ENCODE results near the gene MOCS3. TPM values are rescaled to one million over a fixed set of nuclear protein-coding genes. Genes with fewer than 3 reads are reported as not detected.

MOCS3 gene
- total RNA-seq, 1 donor from 2014 or later = 5.6 TPM

DNA sequence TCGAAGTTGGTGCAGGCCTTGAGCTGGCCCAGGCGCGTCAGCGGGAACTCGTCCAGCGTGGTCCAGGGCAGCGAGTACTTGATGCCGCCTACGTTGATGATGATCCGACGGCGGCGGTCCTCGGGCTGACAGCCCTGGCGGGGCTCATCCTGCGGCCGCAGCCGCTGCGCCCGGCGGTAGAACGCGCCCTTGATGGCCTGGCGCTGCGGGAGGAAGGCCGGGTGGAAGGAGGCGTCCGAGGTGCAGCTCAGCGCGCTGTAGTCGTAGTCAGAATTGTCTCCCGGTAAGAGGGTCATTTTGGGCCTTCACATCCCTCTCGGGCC is 51.4 kb downstream of the MOCS3 start:
- Histone ChIP-seq H3K4me1 (peaks cover 19% of the 10 kb centered on the region), H3K4me3 (no peak overlapping the region), H2AFZ (replicated peaks) (no peak overlapping the region), H3F3A (ENCODE audit: low read depth) (peaks cover 4% of the 10 kb centered on the region), H3K4me2 (no peak overlapping the region), H4K20me1 (ENCODE audit: low read depth) (no peaks in the 10 kb centered on the region), H3K27ac (no peak overlapping the region), H3K9me3 (ENCODE audit: low read depth) (no peaks in the 10 kb centered on the region), H3K79me2 (ENCODE audit: low read depth) (no peaks in the 10 kb centered on the region), H3K27me3 (no peaks in the 10 kb centered on the region), H3K9ac (no peak overlapping the region), H3K36me3 (no peaks in the 10 kb centered on the region)
- no peak for TF ChIP-seq EZH2 (IDR thresholded peaks at IDR 0.05)
- no peak for DNase-seq (ENCODE audit: low spot score)
- Mint-ChIP-seq H3K27ac (no peak overlapping the region), H3K9me3 (no peaks in the 10 kb centered on the region), H3K4me1 (peaks cover 25% of the 10 kb centered on the region), H3K4me3 (no peak overlapping the region), H3K36me3 (peaks cover 8% of the 10 kb centered on the region), H3K27me3 (ENCODE audit: insufficient read depth, low read depth) (peaks cover 2% of the 10 kb centered on the region)

DNA sequence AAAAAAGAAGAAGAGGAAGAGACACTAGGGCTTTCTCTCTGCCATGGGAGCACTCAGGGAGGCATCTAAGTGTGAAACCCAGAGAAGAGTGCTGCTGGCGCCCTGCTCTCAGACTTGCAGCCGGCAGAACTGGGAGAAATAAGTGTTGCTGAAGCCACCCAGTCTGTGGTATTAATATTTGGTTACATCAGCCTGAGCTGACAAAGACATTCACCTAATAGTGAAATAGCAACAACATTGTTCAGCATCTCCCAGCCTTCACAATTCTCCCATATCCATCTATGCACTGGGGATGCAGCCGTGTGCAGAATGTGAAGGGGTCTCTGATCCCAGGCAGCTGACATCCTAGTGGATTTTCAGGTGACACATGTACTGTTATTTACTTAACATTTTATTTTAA is 52.3 kb downstream of the MOCS3 start:
- Mint-ChIP-seq H3K27me3 (ENCODE audit: insufficient read depth, low read depth) (peaks cover 2% of the 10 kb centered on the region), H3K4me1 (peaks cover 25% of the 10 kb centered on the region), H3K4me3 (no peak overlapping the region), H3K9me3 (no peaks in the 10 kb centered on the region), H3K27ac (no peak overlapping the region), H3K36me3 (peaks cover 3% of the 10 kb centered on the region)
- TF ChIP-seq, protein P1, sequence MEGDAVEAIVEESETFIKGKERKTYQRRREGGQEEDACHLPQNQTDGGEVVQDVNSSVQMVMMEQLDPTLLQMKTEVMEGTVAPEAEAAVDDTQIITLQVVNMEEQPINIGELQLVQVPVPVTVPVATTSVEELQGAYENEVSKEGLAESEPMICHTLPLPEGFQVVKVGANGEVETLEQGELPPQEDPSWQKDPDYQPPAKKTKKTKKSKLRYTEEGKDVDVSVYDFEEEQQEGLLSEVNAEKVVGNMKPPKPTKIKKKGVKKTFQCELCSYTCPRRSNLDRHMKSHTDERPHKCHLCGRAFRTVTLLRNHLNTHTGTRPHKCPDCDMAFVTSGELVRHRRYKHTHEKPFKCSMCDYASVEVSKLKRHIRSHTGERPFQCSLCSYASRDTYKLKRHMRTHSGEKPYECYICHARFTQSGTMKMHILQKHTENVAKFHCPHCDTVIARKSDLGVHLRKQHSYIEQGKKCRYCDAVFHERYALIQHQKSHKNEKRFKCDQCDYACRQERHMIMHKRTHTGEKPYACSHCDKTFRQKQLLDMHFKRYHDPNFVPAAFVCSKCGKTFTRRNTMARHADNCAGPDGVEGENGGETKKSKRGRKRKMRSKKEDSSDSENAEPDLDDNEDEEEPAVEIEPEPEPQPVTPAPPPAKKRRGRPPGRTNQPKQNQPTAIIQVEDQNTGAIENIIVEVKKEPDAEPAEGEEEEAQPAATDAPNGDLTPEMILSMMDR (IDR thresholded peaks at IDR 0.05) = no peak
- no peak for TF ChIP-seq EZH2 (IDR thresholded peaks at IDR 0.05)
- TF ChIP-seq EZH2phosphoT487 (IDR thresholded peaks at IDR 0.05) = no peak
- Histone ChIP-seq H3K79me2 (ENCODE audit: low read depth) (no peaks in the 10 kb centered on the region), H3K9me3 (ENCODE audit: low read depth) (no peaks in the 10 kb centered on the region), H2AFZ (replicated peaks) (no peak overlapping the region), H3K4me3 (no peak overlapping the region), H3K27ac (no peak overlapping the region), H3K4me1 (peaks cover 20% of the 10 kb centered on the region), H3F3A (ENCODE audit: low read depth) (peaks cover 4% of the 10 kb centered on the region), H3K9ac (no peak overlapping the region), H3K36me3 (no peaks in the 10 kb centered on the region), H3K4me2 (no peak overlapping the region), H3K27me3 (no peaks in the 10 kb centered on the region), H4K20me1 (ENCODE audit: low read depth) (no peaks in the 10 kb centered on the region)
- no peak for DNase-seq (ENCODE audit: low spot score)

DNA sequence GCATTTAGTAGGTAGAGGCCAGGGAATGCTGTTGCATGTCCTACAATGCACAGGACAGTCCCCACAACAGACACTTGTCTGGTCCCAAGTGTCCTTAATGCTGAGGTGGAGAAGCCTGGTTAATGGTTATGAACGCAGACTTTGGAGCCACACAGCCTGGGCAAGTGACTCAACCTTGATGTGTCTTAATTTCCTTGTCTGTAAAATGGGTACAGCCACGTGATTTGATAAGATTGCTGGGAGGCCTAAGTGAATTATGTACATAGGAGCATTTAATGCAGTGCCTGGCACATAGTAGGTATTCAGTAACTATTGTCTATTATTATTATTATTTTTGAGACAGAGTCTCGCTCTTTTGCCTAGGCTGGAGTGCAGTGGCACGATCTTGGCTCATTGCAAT is 52.9 kb downstream of the MOCS3 start:
- Histone ChIP-seq H2AFZ (replicated peaks) (no peak overlapping the region), H3K27me3 (no peaks in the 10 kb centered on the region), H3K4me3 (no peak overlapping the region), H3K79me2 (ENCODE audit: low read depth) (no peaks in the 10 kb centered on the region), H3K36me3 (no peaks in the 10 kb centered on the region), H3K9ac (no peak overlapping the region), H3K4me1 (peaks cover 20% of the 10 kb centered on the region), H3K9me3 (ENCODE audit: low read depth) (no peaks in the 10 kb centered on the region), H3K27ac (no peak overlapping the region), H4K20me1 (ENCODE audit: low read depth) (no peaks in the 10 kb centered on the region), H3K4me2 (no peak overlapping the region), H3F3A (ENCODE audit: low read depth) (peaks cover 4% of the 10 kb centered on the region)
- Mint-ChIP-seq H3K4me1 (peaks cover 25% of the 10 kb centered on the region), H3K4me3 (no peak overlapping the region), H3K9me3 (no peaks in the 10 kb centered on the region), H3K27me3 (ENCODE audit: insufficient read depth, low read depth) (peaks cover 2% of the 10 kb centered on the region), H3K36me3 (peaks cover 3% of the 10 kb centered on the region), H3K27ac (no peak overlapping the region)
- DNase-seq (ENCODE audit: low spot score) = no peak
- no peak for TF ChIP-seq EZH2 (IDR thresholded peaks at IDR 0.05)
- TF ChIP-seq, protein P1 (IDR thresholded peaks at IDR 0.05) = no peak
- TF ChIP-seq EZH2phosphoT487 (IDR thresholded peaks at IDR 0.05) = no peak

DNA sequence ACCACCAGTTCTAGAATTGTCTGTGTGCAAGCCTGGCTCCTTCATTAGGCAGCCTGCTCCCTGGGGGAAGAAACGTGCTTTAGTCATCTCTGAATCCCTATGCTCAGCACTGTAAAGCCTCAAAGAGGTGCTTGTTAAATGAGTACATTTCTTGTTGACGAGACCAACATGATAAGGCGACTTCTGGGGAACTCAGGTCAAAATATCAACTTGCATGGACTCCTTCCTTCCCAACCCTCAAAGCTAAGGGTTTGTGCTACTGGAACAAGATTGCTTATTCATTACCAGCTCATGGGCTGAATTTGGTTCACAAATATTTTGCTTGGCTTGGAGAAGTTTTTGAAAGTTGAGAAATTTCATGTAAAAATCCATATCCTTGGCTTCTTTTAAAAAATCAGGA is 53.7 kb downstream of the MOCS3 start:
- Histone ChIP-seq H3K4me3 (no peak overlapping the region), H3K9me3 (ENCODE audit: low read depth) (no peaks in the 10 kb centered on the region), H4K20me1 (ENCODE audit: low read depth) (no peaks in the 10 kb centered on the region), H3F3A (ENCODE audit: low read depth) (peaks cover 4% of the 10 kb centered on the region), H3K4me2 (no peak overlapping the region), H3K27me3 (no peaks in the 10 kb centered on the region), H3K79me2 (ENCODE audit: low read depth) (no peaks in the 10 kb centered on the region), H3K36me3 (no peaks in the 10 kb centered on the region), H2AFZ (replicated peaks) (no peak overlapping the region), H3K27ac (no peak overlapping the region), H3K9ac (no peak overlapping the region), H3K4me1 (peaks cover 20% of the 10 kb centered on the region)
- Mint-ChIP-seq H3K27ac (no peak overlapping the region), H3K4me1 (peaks cover 27% of the 10 kb centered on the region), H3K9me3 (no peaks in the 10 kb centered on the region), H3K4me3 (no peak overlapping the region), H3K36me3 (peaks cover 3% of the 10 kb centered on the region), H3K27me3 (ENCODE audit: insufficient read depth, low read depth) (peaks cover 2% of the 10 kb centered on the region)
- TF ChIP-seq, protein P1 (IDR thresholded peaks at IDR 0.05) = no peak
- no peak for TF ChIP-seq EZH2phosphoT487 (IDR thresholded peaks at IDR 0.05)
- no peak for TF ChIP-seq EZH2 (IDR thresholded peaks at IDR 0.05)
- no peak for DNase-seq (ENCODE audit: low spot score)

Other genes with a start within 250 kb of the MOCS3 start
- gene PARD6B, start 227.2 kb upstream of the MOCS3 start, total RNA-seq (ENCODE audit: low replicate concordance) = 31.0 and 45.7 TPM in 2 replicates
- 15.3 and 24.1 TPM in 2 replicates for gene BCAS4, start 163.8 kb upstream of the MOCS3 start, total RNA-seq (ENCODE audit: low replicate concordance)
- 56.1 and 75.4 TPM in 2 replicates for gene ADNP, start 27.4 kb upstream of the MOCS3 start, total RNA-seq (ENCODE audit: low replicate concordance)
- gene DPM1, start 286 bp upstream of the MOCS3 start, total RNA-seq (ENCODE audit: low replicate concordance) = 76.7 and 173 TPM in 2 replicates
- gene KCNG1, start 64.3 kb downstream of the MOCS3 start, total RNA-seq (ENCODE audit: low replicate concordance) = 2.2 and 11.4 TPM in 2 replicates

All from neural progenitor cell (in vitro differentiated cells).